SK-N-SH (cell line): ENCODE measurements around the gene SLC47A2. TPM values are rescaled to one million over a fixed set of nuclear protein-coding genes. Genes with fewer than 3 reads are reported as not detected.

Experiments used
- CTCF ChIA-PET: fragments of 300-600, 350-600 bp; formaldehyde crosslinking; extraction: SDS; loops from one replicate; lab custom pipeline; 2021; lab: Yijun Ruan, JAX
- POLR2A ChIA-PET: fragments of 350-600 bp; sonication (Branson Sonifier 250); formaldehyde crosslinking; extraction: SDS; loops from one replicate; lab custom pipeline; 2020; ENCODE audit warnings: antibody characterized with exemption, inconsistent platforms; lab: Yijun Ruan, JAX
- DNase-seq: peaks from one replicate; pipeline ENCODE4 v3.0.0; 2012
- H2AFZ ChIP-seq: fragments of 200-600 bp; sonication (generic); 2 replicates; pipeline ENCODE4 v1.8.1; 2016; ENCODE audit warnings: antibody characterized with exemption, mild to moderate bottlenecking, low read depth
- H3F3A ChIP-seq: fragments of 200-600 bp; sonication (generic); replicated peaks from 2 replicates; pipeline ENCODE3; 2016; ENCODE audit warnings: antibody characterized with exemption, mild to moderate bottlenecking; ENCODE audit not compliant: insufficient read depth
- H3K27ac ChIP-seq, 2 experiments: fragments of 200-500 bp in 1 of 2; fragments of 200-600 bp in 1 of 2; sonication (Bioruptor generic) in 1 of 2; sonication (generic), shearing (Covaris generic) in 1 of 2; 2 replicates each; pipeline versions ENCODE4 v1.5.1 to v1.6.1; 2014 to 2016; ENCODE audit warnings: low read depth in 2 of 2, inconsistent platforms in 1 of 2, low read length in 1 of 2, mild to moderate bottlenecking in 1 of 2, mixed read lengths in 1 of 2
- H3K27me3 ChIP-seq: fragments of 200-600 bp; sonication (generic), shearing (Covaris generic); 2 replicates; pipeline ENCODE4 v1.6.1; 2016; ENCODE audit warnings: mixed run types; ENCODE audit not compliant: insufficient read depth
- H3K36me3 ChIP-seq, 2 experiments: fragments of 200-500 bp in 1 of 2; fragments of 200-600 bp in 1 of 2; sonication (Bioruptor generic) in 1 of 2; sonication (generic) in 1 of 2; replicated peaks in 1 of 2; 2 replicates each; pipeline versions ENCODE3 to v1.5.1; 2014 to 2016; ENCODE audit warnings: low read length in 1 of 2, mild to moderate bottlenecking in 1 of 2; ENCODE audit not compliant: insufficient read depth in 2 of 2, control insufficient read depth in 1 of 2
- H3K4me1 ChIP-seq, 2 experiments: fragments of 200-500 bp in 1 of 2; fragments of 200-600 bp in 1 of 2; sonication (Bioruptor generic) in 1 of 2; sonication (generic), shearing (Covaris generic) in 1 of 2; 2 replicates each; pipeline versions ENCODE4 v1.5.1 to v1.6.1; 2014 to 2016; ENCODE audit warnings: low read depth in 1 of 2, low read length in 1 of 2, mixed run types in 1 of 2; ENCODE audit not compliant: insufficient read depth in 2 of 2, control insufficient read depth in 1 of 2
- H3K4me2 ChIP-seq: fragments of 200-600 bp; sonication (generic), shearing (Covaris generic); 2 replicates; pipeline ENCODE4 v1.6.1; 2017; ENCODE audit warnings: mixed run types
- H3K4me3 ChIP-seq, 2 experiments: fragments of 200-500 bp in 1 of 2; fragments of 200-600 bp in 1 of 2; sonication (Bioruptor generic) in 1 of 2; sonication (generic), shearing (Covaris generic) in 1 of 2; 2 replicates each; pipeline versions ENCODE4 v1.5.1 to v1.8.1; 2014 to 2016; ENCODE audit warnings: low read depth in 2 of 2, inconsistent platforms in 1 of 2, low read length in 1 of 2, mild to moderate bottlenecking in 1 of 2, mixed read lengths in 1 of 2, moderate library complexity in 1 of 2
- H3K79me2 ChIP-seq: fragments of 200-600 bp; sonication (generic); 2 replicates; pipeline ENCODE4 v1.8.1; 2017; ENCODE audit warnings: mild to moderate bottlenecking; ENCODE audit not compliant: insufficient read depth
- H3K9ac ChIP-seq: fragments of 200-600 bp; sonication (generic); 2 replicates; pipeline ENCODE4 v1.6.1; 2017; ENCODE audit warnings: mixed run types
- H3K9me2 ChIP-seq: fragments of 200-600 bp; sonication (generic); 2 replicates; pipeline ENCODE4 v1.6.1; 2017; ENCODE audit warnings: mixed run types
- H3K9me3 ChIP-seq: fragments of 200-600 bp; sonication (generic); 2 replicates; pipeline ENCODE4 v1.6.1; 2017; ENCODE audit warnings: mixed run types, mild to moderate bottlenecking, moderate library complexity
- H4K20me1 ChIP-seq: fragments of 200-600 bp; sonication (generic); 2 replicates; pipeline ENCODE4 v1.6.1; 2017; ENCODE audit warnings: mild to moderate bottlenecking, mixed run types; ENCODE audit not compliant: insufficient read depth
- ELF1 ChIP-seq: IDR thresholded peaks from 2 replicates; pipeline ENCODE4 v1.4.0; 2012
- EP300 ChIP-seq, 2 experiments: IDR thresholded peaks; 2 replicates each; pipeline versions ENCODE4 v1.4.0 to v1.6.1; 2012; ENCODE audit warnings: borderline replicate concordance in 1 of 2, low read depth in 1 of 2, low read length in 1 of 2
- EZH2phosphoT487 ChIP-seq: fragments of 200-600 bp; sonication (generic); IDR thresholded peaks from 2 replicates; pipeline ENCODE4 v1.6.1; 2017; ENCODE audit warnings: low read depth, mixed run types, mild to moderate bottlenecking, antibody characterized with exemption, moderate library complexity, borderline replicate concordance
- FOSL2 ChIP-seq: IDR thresholded peaks from 2 replicates; pipeline ENCODE4 v1.4.0; 2012; ENCODE audit warnings: low read depth, mild to moderate bottlenecking, moderate library complexity, borderline replicate concordance
- GABPA ChIP-seq: IDR thresholded peaks from 2 replicates; pipeline ENCODE4 v1.4.0; 2012; ENCODE audit warnings: low read depth, mild to moderate bottlenecking
- IRF3 ChIP-seq: fragments of 150-350 bp; IDR thresholded peaks from 2 replicates; pipeline ENCODE4 v1.6.1; 2016; ENCODE audit warnings: mild to moderate bottlenecking, low read depth, low read length
- MEF2A ChIP-seq: IDR thresholded peaks from 2 replicates; pipeline ENCODE4 v1.4.0; 2012; ENCODE audit warnings: low read depth, borderline replicate concordance
- MXI1 ChIP-seq: IDR thresholded peaks from 2 replicates; pipeline ENCODE4 v1.6.1; 2012; ENCODE audit warnings: mild to moderate bottlenecking, low read depth, low read length, improper control_type of control experiment
- NFIC ChIP-seq: IDR thresholded peaks from 2 replicates; pipeline ENCODE4 v1.4.0; 2012; ENCODE audit warnings: borderline replicate concordance
- NRF1 ChIP-seq: IDR thresholded peaks from 2 replicates; pipeline ENCODE4 v1.6.1; 2012; ENCODE audit warnings: low read depth, mild to moderate bottlenecking, low read length
- POLR2AphosphoS5 ChIP-seq: IDR thresholded peaks from 2 replicates; pipeline ENCODE4 v1.6.1; 2012; ENCODE audit warnings: low read depth, low read length
- REST ChIP-seq: IDR thresholded peaks from 2 replicates; pipeline ENCODE4 v1.6.1; 2012; ENCODE audit warnings: mild to moderate bottlenecking, low read depth, low read length, moderate library complexity
- RFX5 ChIP-seq: IDR thresholded peaks from 2 replicates; pipeline ENCODE4 v1.6.1; 2012; ENCODE audit warnings: mild to moderate bottlenecking, improper control_type of control experiment, low read length
- SIN3A ChIP-seq: IDR thresholded peaks from 2 replicates; pipeline ENCODE4 v1.6.1; 2012; ENCODE audit warnings: low read depth, mild to moderate bottlenecking, low read length, moderate library complexity, borderline replicate concordance
- SMC3 ChIP-seq: IDR thresholded peaks from 2 replicates; pipeline ENCODE4 v1.6.1; 2012; ENCODE audit warnings: low read depth, low read length, improper control_type of control experiment
- TAF1 ChIP-seq: IDR thresholded peaks from 2 replicates; pipeline ENCODE4 v1.6.1; 2012; ENCODE audit warnings: low read depth, mild to moderate bottlenecking, low read length, moderate library complexity, borderline replicate concordance
- TCF12 ChIP-seq: IDR thresholded peaks from 2 replicates; pipeline ENCODE4 v1.4.0; 2012
- TEAD4 ChIP-seq: IDR thresholded peaks from 2 replicates; pipeline ENCODE4 v1.4.0; 2012; ENCODE audit warnings: mild to moderate bottlenecking, borderline replicate concordance; ENCODE audit not compliant: insufficient read depth
- USF1 ChIP-seq: IDR thresholded peaks from 2 replicates; pipeline ENCODE4 v1.4.0; 2012; ENCODE audit warnings: low read depth, borderline replicate concordance
- USF2 ChIP-seq: fragments of 150-350 bp; IDR thresholded peaks from 2 replicates; pipeline ENCODE4 v1.6.1; 2017; ENCODE audit warnings: antibody characterized with exemption, low read length, low read depth, borderline replicate concordance
- WGBS: methylation state at CpG from one replicate; pipeline ENCODE4 v1.1.6; 2017; ENCODE audit warnings: low lambda C conversion rate; 5-methylcytosine and 5-hydroxymethylcytosine counted together
- polyA plus RNA-seq, 3 experiments: library from polyadenylated mRNA; depleted of rRNA; stranded (reverse); fragments of >200 nt; gene quantifications; 2 replicates each; pipeline ENCODE4 v1.2.3, GENCODE V29; 2012
- TF ChIP-seq, protein P1 (sequence below): IDR thresholded peaks from 2 replicates; pipeline ENCODE4; 2012

The SLC47A2 gene
- polyA plus RNA-seq, 1 of the 3 experiments (the other 2 are of a cell fraction), result not detected

GRCh38 chr17:19650826-19651225 lies 65.6 kb downstream of the SLC47A2 start:
- Histone ChIP-seq H3K27me3 (no peaks in the 10 kb centered on the region), H3K9me3 (no peaks in the 10 kb centered on the region), H3K9ac (no peak overlapping the region), H3K9me2 (no peaks in the 10 kb centered on the region), H3K36me3 (peaks cover 0 to 7% of the 10 kb centered on the region in 2 experiments), H3K4me2 (peak overlapping the region; percentile 96; the same call in 1 of the 2 replicates), H2AFZ (no peak overlapping the region), H3K79me2 (peaks cover 33% of the 10 kb centered on the region), H3F3A (peaks cover 6% of the 10 kb centered on the region), H3K4me3 (no peak overlapping the region), H3K27ac (peak overlapping the region in 1 of 2 experiments; percentile 28; a peak in 1 of 4 replicates), H3K4me1 (peaks cover 14 to 31% of the 10 kb centered on the region in 2 experiments), H4K20me1 (no peaks in the 10 kb centered on the region)
- ChIA-PET CTCF (no interaction called here), POLR2A (no interaction called here)
- WGBS, result 77% methylated on average over 1 of the region's 1 CpG
- TF ChIP-seq USF2 (no peak), MEF2A (no peak), TEAD4 (no peak), RFX5 (no peak), MXI1 (no peak), SMC3 (no peak), TAF1 (no peak), IRF3 (no peak), ELF1 (no peak), NFIC (no peak), EZH2phosphoT487 (no peak)
- no peak for DNase-seq

GRCh38 chr17:19649274-19649541 lies 67.2 kb downstream of the SLC47A2 start:
- H3K9ac ChIP-seq, result peak overlapping the region; percentile 65
- DNase-seq, result no peak
- peaks cover 14 to 31% of the 10 kb centered on the region in 2 experiments for H3K4me1 ChIP-seq
- CTCF ChIA-PET, result interaction anchor here (0.8 to 3.6 kb wide), 12 partner anchors 8 to 286 kb away, joined by 3 to 32 read pairs (median 6); partner anchors contain the start of gene B9D1
- 2% methylated on average over 2 of the region's 2 CpGs for WGBS
- H3K9me2 ChIP-seq, result no peaks in the 10 kb centered on the region
- H3K36me3 ChIP-seq, result no peaks in the 10 kb centered on the region
- peak overlapping the region; percentile 40 to 89; a peak in 3 of 4 replicates for H3K27ac ChIP-seq
- peak overlapping the region; percentile 85 for H2AFZ ChIP-seq
- peaks cover 33% of the 10 kb centered on the region for H3K79me2 ChIP-seq
- H3F3A ChIP-seq, result peaks cover 6% of the 10 kb centered on the region
- peak overlapping the region; percentile 96 for H3K4me2 ChIP-seq
- no peaks in the 10 kb centered on the region for H3K27me3 ChIP-seq
- peak overlapping the region; percentile 76 to 87 for H3K4me3 ChIP-seq
- no peaks in the 10 kb centered on the region for H4K20me1 ChIP-seq
- no peaks in the 10 kb centered on the region for H3K9me3 ChIP-seq
- POLR2A ChIA-PET, result interaction anchor here (1.0 to 1.4 kb wide), 5 partner anchors 96 to 400 kb away, joined by 3 to 12 read pairs (median 4); no protein-coding TSS in a partner anchor
- TF ChIP-seq EP300 (IDR thresholded peaks at IDR 0.05; ENCODE audit: borderline replicate concordance in 1 of 2, low read depth in 1 of 2, low read length in 1 of 2) (no peak), GABPA (no peak), ELF1 (no peak), EZH2phosphoT487 (no peak), TCF12 (no peak), FOSL2 (no peak), TEAD4 (no peak), SIN3A (no peak), REST (no peak), TAF1 (no peak), RFX5 (no peak), USF1 (no peak), POLR2AphosphoS5 (no peak), NRF1 (no peak)
- TF ChIP-seq, protein P1, sequence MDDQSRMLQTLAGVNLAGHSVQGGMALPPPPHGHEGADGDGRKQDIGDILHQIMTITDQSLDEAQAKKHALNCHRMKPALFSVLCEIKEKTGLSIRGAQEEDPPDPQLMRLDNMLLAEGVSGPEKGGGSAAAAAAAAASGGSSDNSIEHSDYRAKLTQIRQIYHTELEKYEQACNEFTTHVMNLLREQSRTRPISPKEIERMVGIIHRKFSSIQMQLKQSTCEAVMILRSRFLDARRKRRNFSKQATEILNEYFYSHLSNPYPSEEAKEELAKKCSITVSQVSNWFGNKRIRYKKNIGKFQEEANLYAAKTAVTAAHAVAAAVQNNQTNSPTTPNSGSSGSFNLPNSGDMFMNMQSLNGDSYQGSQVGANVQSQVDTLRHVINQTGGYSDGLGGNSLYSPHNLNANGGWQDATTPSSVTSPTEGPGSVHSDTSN, result no peak
